ENCODE results near the gene BICD2. TPM values are rescaled to one million over a fixed set of nuclear protein-coding genes. Genes with fewer than 3 reads are reported as not detected.
"Not testable (repeated sequence)": the region's sequence is repeated elsewhere in the genome, so short reads cannot be mapped to it uniquely, and the experiment has no call there.

Gene BICD2
- total RNA-seq, 1 donor from 2014 or later = 25.5 TPM

DNA sequence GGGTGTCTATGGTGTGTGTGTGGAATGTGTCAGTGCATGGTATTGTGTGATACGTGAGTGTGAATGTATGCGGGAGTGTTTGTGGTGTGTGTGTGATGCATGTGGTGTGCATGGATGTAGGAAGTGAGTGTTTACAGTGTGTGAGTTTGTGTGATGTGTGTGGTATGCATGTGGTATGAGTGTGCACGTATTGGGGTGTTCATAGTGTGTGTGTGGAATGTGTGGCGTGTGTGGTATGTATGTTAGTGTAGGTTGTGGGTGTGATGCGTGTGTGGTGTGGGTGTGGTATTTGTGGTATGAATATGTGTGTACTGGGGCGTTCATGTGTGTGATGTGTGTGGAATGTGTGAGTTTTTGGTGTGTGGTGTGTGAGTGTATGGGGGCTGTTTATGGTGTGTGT is 40.1 kb upstream of the BICD2 start:
- Mint-ChIP-seq H3K27me3 (peaks cover 39% of the 10 kb centered on the region), H3K9me3 (ENCODE audit: low read depth) (no peaks in the 10 kb centered on the region), H3K27ac (no peak overlapping the region), H3K36me3 (ENCODE audit: insufficient read depth) (no peaks in the 10 kb centered on the region), H3K4me3 (ENCODE audit: low read depth) (no peak overlapping the region), H3K4me1 (ENCODE audit: low read depth) (peaks cover 4% of the 10 kb centered on the region)
- DNase-seq (ENCODE audit: low spot score, unreplicated experiment) = no peak
- TF ChIP-seq, protein P1, sequence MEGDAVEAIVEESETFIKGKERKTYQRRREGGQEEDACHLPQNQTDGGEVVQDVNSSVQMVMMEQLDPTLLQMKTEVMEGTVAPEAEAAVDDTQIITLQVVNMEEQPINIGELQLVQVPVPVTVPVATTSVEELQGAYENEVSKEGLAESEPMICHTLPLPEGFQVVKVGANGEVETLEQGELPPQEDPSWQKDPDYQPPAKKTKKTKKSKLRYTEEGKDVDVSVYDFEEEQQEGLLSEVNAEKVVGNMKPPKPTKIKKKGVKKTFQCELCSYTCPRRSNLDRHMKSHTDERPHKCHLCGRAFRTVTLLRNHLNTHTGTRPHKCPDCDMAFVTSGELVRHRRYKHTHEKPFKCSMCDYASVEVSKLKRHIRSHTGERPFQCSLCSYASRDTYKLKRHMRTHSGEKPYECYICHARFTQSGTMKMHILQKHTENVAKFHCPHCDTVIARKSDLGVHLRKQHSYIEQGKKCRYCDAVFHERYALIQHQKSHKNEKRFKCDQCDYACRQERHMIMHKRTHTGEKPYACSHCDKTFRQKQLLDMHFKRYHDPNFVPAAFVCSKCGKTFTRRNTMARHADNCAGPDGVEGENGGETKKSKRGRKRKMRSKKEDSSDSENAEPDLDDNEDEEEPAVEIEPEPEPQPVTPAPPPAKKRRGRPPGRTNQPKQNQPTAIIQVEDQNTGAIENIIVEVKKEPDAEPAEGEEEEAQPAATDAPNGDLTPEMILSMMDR (IDR thresholded peaks at IDR 0.05; ENCODE audit: unreplicated experiment) = no peak

DNA sequence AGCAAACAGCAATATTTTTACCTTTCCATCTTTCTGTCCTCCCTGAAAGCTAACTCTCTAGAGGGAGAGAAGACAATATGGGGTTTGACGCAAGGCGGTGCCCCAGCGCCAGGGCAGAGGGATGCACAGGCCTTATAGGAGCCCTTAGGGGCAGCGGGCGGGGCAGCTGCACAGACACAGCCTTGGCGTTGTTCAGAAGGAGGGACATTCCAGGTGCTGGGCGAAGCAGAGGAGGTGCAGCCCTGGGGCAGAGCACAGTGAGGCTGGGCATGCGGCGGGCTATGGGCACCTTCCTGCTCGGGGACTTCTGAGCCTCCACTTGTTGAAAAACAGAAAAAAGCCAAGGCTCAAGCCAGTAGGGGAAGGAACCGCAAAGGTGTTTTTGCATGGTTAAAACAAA is 33.7 kb upstream of the BICD2 start:
- Mint-ChIP-seq H3K4me1 (ENCODE audit: low read depth) (peaks cover 12% of the 10 kb centered on the region), H3K27ac (no peak overlapping the region), H3K36me3 (ENCODE audit: insufficient read depth) (no peaks in the 10 kb centered on the region), H3K9me3 (ENCODE audit: low read depth) (no peaks in the 10 kb centered on the region), H3K27me3 (peaks cover 58% of the 10 kb centered on the region), H3K4me3 (ENCODE audit: low read depth) (no peak overlapping the region)
- TF ChIP-seq, protein P1 (IDR thresholded peaks at IDR 0.05; ENCODE audit: unreplicated experiment) = no peak
- DNase-seq (ENCODE audit: low spot score, unreplicated experiment) = no peak

DNA sequence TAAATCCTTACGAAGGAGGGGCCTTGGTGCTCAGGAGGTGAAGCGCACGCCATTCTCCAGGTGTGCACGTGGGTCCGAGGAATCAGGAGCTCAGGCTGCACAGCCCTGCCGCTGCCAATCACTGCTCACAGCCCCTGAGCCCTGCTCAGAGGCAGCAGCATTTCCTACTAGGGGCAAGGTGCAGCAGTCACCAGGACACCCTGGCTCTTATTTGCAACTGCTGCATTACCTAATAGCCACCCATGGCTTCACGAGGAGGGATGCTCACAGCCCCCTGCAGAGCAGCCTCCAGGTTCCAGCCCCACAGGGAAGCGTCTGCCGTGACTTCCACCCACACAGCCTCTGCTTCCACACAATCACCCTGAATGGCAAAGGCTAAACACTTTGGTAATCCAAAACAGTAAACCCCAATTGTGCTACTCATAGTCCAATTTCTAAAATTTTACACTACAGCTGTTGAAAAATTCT is 31.7 kb upstream of the BICD2 start:
- not testable (repeated sequence) for H3K4me3 Mint-ChIP-seq (ENCODE audit: low read depth); H3K36me3 Mint-ChIP-seq (ENCODE audit: insufficient read depth); H3K9me3 Mint-ChIP-seq (ENCODE audit: low read depth); DNase-seq (ENCODE audit: low spot score, unreplicated experiment)
- H3K27me3 Mint-ChIP-seq = peaks cover 71% of the 10 kb centered on the region
- peak overlapping the region; percentile 49 for H3K27ac Mint-ChIP-seq
- H3K4me1 Mint-ChIP-seq (ENCODE audit: low read depth) = peaks cover 11% of the 10 kb centered on the region

GRCh38 chr9:92795598-92796336 is 31.1 kb upstream of the BICD2 start:
- peaks cover 11% of the 10 kb centered on the region for H3K4me1 Mint-ChIP-seq (ENCODE audit: low read depth)
- H3K27me3 Mint-ChIP-seq = peaks cover 77% of the 10 kb centered on the region
- H3K27ac Mint-ChIP-seq = peak overlapping the region; percentile 49
- H3K36me3 Mint-ChIP-seq (ENCODE audit: insufficient read depth) = no peaks in the 10 kb centered on the region
- H3K4me3 Mint-ChIP-seq (ENCODE audit: low read depth) = no peak overlapping the region
- TF ChIP-seq, protein P1 (IDR thresholded peaks at IDR 0.05; ENCODE audit: unreplicated experiment) = no peak
- no peak for DNase-seq (ENCODE audit: low spot score, unreplicated experiment)
- H3K9me3 Mint-ChIP-seq (ENCODE audit: low read depth) = no peaks in the 10 kb centered on the region

GRCh38 chr9:92795000-92795399 is 30.4 kb upstream of the BICD2 start:
- no peaks in the 10 kb centered on the region for H3K9me3 Mint-ChIP-seq (ENCODE audit: low read depth)

More at GRCh38 chr9:92795000-92795399, 30.4 kb upstream of the BICD2 start:
- Mint-ChIP-seq H3K36me3 (ENCODE audit: insufficient read depth) (no peaks in the 10 kb centered on the region), H3K27ac (no peak overlapping the region), H3K4me1 (ENCODE audit: low read depth) (peaks cover 11% of the 10 kb centered on the region), H3K27me3 (peaks cover 75% of the 10 kb centered on the region), H3K4me3 (ENCODE audit: low read depth) (no peak overlapping the region)
- TF ChIP-seq, protein P1 (IDR thresholded peaks at IDR 0.05; ENCODE audit: unreplicated experiment) = no peak
- DNase-seq (ENCODE audit: low spot score, unreplicated experiment) = no peak
